Neural progenitor cell (in vitro differentiated cells): ENCODE data around the gene ERAP2. TPM values are rescaled to one million over a fixed set of nuclear protein-coding genes. Genes with fewer than 3 reads are reported as not detected.
A peak's percentile ranks its signal among the peaks of the same experiment; 100 is the strongest.

Experiments
- DNase-seq: peaks from one replicate; pipeline ENCODE4 v3.0.0-alpha.2; 2016; ENCODE audit warnings: low spot score
- H2AFZ ChIP-seq: fragments of 200-600 bp; sonication (generic); replicated peaks from 2 replicates; pipeline ENCODE4 v1.6.1; 2016; ENCODE audit warnings: antibody characterized with exemption
- H3F3A ChIP-seq: fragments of 200-600 bp; sonication (generic); 2 replicates; pipeline ENCODE4 v1.6.1; 2016; ENCODE audit warnings: antibody characterized with exemption, low read depth
- H3K27ac ChIP-seq: fragments of 200-600 bp; sonication (generic); 2 replicates; pipeline ENCODE4 v1.5.1; 2016; ENCODE audit warnings: mild to moderate bottlenecking
- H3K27me3 ChIP-seq: fragments of 200-600 bp; sonication (generic); 2 replicates; pipeline ENCODE4 v1.6.1; 2016; ENCODE audit warnings: mild to moderate bottlenecking, moderate library complexity
- H3K36me3 ChIP-seq: fragments of 200-600 bp; sonication (generic); 2 replicates; pipeline ENCODE4 v1.5.1; 2016
- H3K4me1 ChIP-seq: fragments of 200-600 bp; sonication (generic); 2 replicates; pipeline ENCODE4 v1.6.1; 2016; ENCODE audit warnings: mixed run types
- H3K4me2 ChIP-seq: fragments of 200-600 bp; sonication (generic); 2 replicates; pipeline ENCODE4 v1.6.1; 2016
- H3K4me3 ChIP-seq: fragments of 200-600 bp; sonication (generic); 2 replicates; pipeline ENCODE4 v1.5.1; 2016
- H3K79me2 ChIP-seq: fragments of 200-600 bp; sonication (generic); 2 replicates; pipeline ENCODE4 v1.6.1; 2016; ENCODE audit warnings: low read depth
- H3K9ac ChIP-seq: fragments of 200-600 bp; sonication (generic); 2 replicates; pipeline ENCODE4 v1.6.1; 2016
- H3K9me3 ChIP-seq: fragments of 200-600 bp; sonication (generic); 2 replicates; pipeline ENCODE4 v1.5.1; 2016; ENCODE audit warnings: low read depth
- H4K20me1 ChIP-seq: fragments of 200-600 bp; sonication (generic); 2 replicates; pipeline ENCODE4 v1.6.1; 2016; ENCODE audit warnings: low read depth
- H3K27ac Mint-ChIP-seq: 3 replicates; pipeline ENCODE4 v1.8.0; 2021; ENCODE audit warnings: mixed read lengths
- H3K27me3 Mint-ChIP-seq: 2 replicates; pipeline ENCODE4 v1.8.0; 2022; ENCODE audit warnings: low read depth, mild to moderate bottlenecking, inconsistent platforms, moderate library complexity, mixed read lengths; ENCODE audit not compliant: insufficient read depth
- H3K36me3 Mint-ChIP-seq: 3 replicates; pipeline ENCODE4 v1.8.0; 2021; ENCODE audit warnings: mixed read lengths
- H3K4me1 Mint-ChIP-seq: 3 replicates; pipeline ENCODE4 v1.8.0; 2021; ENCODE audit warnings: mixed read lengths
- H3K4me3 Mint-ChIP-seq: 3 replicates; pipeline ENCODE4 v1.8.0; 2021; ENCODE audit warnings: mild to moderate bottlenecking, moderate library complexity, mixed read lengths
- H3K9me3 Mint-ChIP-seq: 3 replicates; pipeline ENCODE4 v1.8.0; 2020; ENCODE audit warnings: mixed read lengths
- EZH2 ChIP-seq: fragments of 200-600 bp; sonication (generic); IDR thresholded peaks from 2 replicates; pipeline ENCODE4 v1.6.1; 2017; ENCODE audit warnings: antibody characterized with exemption, mild to moderate bottlenecking, moderate library complexity
- EZH2phosphoT487 ChIP-seq: fragments of 200-600 bp; sonication (generic); IDR thresholded peaks from 2 replicates; pipeline ENCODE4 v1.6.1; 2017; ENCODE audit warnings: antibody characterized with exemption
- total RNA-seq: library from RNA; depleted of rRNA; stranded (reverse); fragments of >200 nt; gene quantifications from 2 replicates; pipeline ENCODE4 v1.2.3, GENCODE V29; 2015; ENCODE audit warnings: low replicate concordance
- TF ChIP-seq, protein P1 (sequence below): fragments of 200-600 bp; sonication (generic); IDR thresholded peaks from 2 replicates; pipeline ENCODE4 v1.5.1; 2017; ENCODE audit warnings: antibody characterized with exemption, mild to moderate bottlenecking

The ERAP2 gene
- total RNA-seq, 1 donor from 2014 or later, result not detected

- H3K9me3 Mint-ChIP-seq, result no peaks in the 10 kb centered on the region
- no peaks in the 10 kb centered on the region for H3K36me3 ChIP-seq
- no peaks in the 10 kb centered on the region for H3K9me3 ChIP-seq
- no peaks in the 10 kb centered on the region for H3F3A ChIP-seq
- TF ChIP-seq, protein P1, sequence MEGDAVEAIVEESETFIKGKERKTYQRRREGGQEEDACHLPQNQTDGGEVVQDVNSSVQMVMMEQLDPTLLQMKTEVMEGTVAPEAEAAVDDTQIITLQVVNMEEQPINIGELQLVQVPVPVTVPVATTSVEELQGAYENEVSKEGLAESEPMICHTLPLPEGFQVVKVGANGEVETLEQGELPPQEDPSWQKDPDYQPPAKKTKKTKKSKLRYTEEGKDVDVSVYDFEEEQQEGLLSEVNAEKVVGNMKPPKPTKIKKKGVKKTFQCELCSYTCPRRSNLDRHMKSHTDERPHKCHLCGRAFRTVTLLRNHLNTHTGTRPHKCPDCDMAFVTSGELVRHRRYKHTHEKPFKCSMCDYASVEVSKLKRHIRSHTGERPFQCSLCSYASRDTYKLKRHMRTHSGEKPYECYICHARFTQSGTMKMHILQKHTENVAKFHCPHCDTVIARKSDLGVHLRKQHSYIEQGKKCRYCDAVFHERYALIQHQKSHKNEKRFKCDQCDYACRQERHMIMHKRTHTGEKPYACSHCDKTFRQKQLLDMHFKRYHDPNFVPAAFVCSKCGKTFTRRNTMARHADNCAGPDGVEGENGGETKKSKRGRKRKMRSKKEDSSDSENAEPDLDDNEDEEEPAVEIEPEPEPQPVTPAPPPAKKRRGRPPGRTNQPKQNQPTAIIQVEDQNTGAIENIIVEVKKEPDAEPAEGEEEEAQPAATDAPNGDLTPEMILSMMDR, result no peak
- TF ChIP-seq EZH2 (no peak), EZH2phosphoT487 (no peak)
- no peak overlapping the region for H2AFZ ChIP-seq
- H3K4me3 ChIP-seq, result no peak overlapping the region
- peak overlapping the region; percentile 3 for H3K27ac Mint-ChIP-seq
- no peaks in the 10 kb centered on the region for H3K27me3 Mint-ChIP-seq
- no peaks in the 10 kb centered on the region for H4K20me1 ChIP-seq
- H3K27ac ChIP-seq, result no peak overlapping the region
- no peak overlapping the region for H3K4me2 ChIP-seq
- H3K4me1 ChIP-seq, result no peaks in the 10 kb centered on the region
- no peaks in the 10 kb centered on the region for H3K36me3 Mint-ChIP-seq
- DNase-seq, result no peak
- H3K9ac ChIP-seq, result no peak overlapping the region
- H3K4me3 Mint-ChIP-seq, result no peak overlapping the region
- peaks cover 11% of the 10 kb centered on the region for H3K4me1 Mint-ChIP-seq
- H3K79me2 ChIP-seq, result no peaks in the 10 kb centered on the region
- H3K27me3 ChIP-seq, result no peaks in the 10 kb centered on the region
These were observed 33.1 kb downstream of the ERAP2 start for GRCh38 chr5:96909435-96909834.

GRCh38 chr5:96911139-96911538 is 34.8 kb downstream of the ERAP2 start:
- Histone ChIP-seq H3K27me3 (no peaks in the 10 kb centered on the region), H3K27ac (no peak overlapping the region), H3K4me1 (no peaks in the 10 kb centered on the region), H4K20me1 (no peaks in the 10 kb centered on the region), H3K9me3 (no peaks in the 10 kb centered on the region), H3F3A (no peaks in the 10 kb centered on the region), H3K79me2 (no peaks in the 10 kb centered on the region), H3K4me3 (no peak overlapping the region), H2AFZ (no peak overlapping the region), H3K9ac (no peak overlapping the region), H3K4me2 (no peak overlapping the region), H3K36me3 (no peaks in the 10 kb centered on the region)
- TF ChIP-seq EZH2 (no peak), EZH2phosphoT487 (no peak)
- TF ChIP-seq, protein P1, result no peak
- Mint-ChIP-seq H3K9me3 (peaks cover 3% of the 10 kb centered on the region), H3K4me1 (peaks cover 11% of the 10 kb centered on the region), H3K4me3 (no peak overlapping the region), H3K36me3 (no peaks in the 10 kb centered on the region), H3K27ac (no peak overlapping the region), H3K27me3 (no peaks in the 10 kb centered on the region)
- no peak for DNase-seq

DNA sequence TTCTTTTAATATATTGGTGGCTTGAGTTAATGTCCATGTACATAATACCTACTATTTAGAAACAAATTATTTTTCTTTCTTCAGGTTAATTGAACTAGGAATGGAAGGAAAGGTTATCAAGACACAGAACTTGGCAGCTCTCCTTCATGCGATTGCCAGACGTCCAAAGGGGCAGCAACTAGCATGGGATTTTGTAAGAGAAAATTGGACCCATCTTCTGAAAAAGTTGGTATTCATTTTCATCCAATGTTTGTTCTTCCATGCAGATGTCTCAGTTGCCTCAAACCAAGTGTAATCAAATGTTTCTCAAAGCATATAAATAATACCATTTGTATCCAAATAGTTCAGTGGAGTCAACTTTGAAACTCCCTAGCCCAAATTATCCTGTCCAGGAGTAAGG is 36.9 kb downstream of the ERAP2 start:
- peaks cover 3% of the 10 kb centered on the region for H3K27me3 Mint-ChIP-seq
- Histone ChIP-seq H3K79me2 (no peaks in the 10 kb centered on the region), H3K4me1 (no peaks in the 10 kb centered on the region), H2AFZ (no peak overlapping the region), H3K4me2 (no peak overlapping the region), H3K36me3 (no peaks in the 10 kb centered on the region), H3F3A (no peaks in the 10 kb centered on the region), H4K20me1 (no peaks in the 10 kb centered on the region), H3K27me3 (no peaks in the 10 kb centered on the region), H3K4me3 (no peak overlapping the region), H3K27ac (no peak overlapping the region), H3K9ac (no peak overlapping the region), H3K9me3 (no peaks in the 10 kb centered on the region)
- no peak for TF ChIP-seq EZH2
- no peak for TF ChIP-seq EZH2phosphoT487
- TF ChIP-seq, protein P1, result no peak
- no peak overlapping the region for H3K27ac Mint-ChIP-seq
- DNase-seq, result no peak
- H3K4me1 Mint-ChIP-seq, result peaks cover 11% of the 10 kb centered on the region
- no peak overlapping the region for H3K4me3 Mint-ChIP-seq
- no peaks in the 10 kb centered on the region for H3K36me3 Mint-ChIP-seq
- peaks cover 3% of the 10 kb centered on the region for H3K9me3 Mint-ChIP-seq
